Transverse colon (tissue), 4 donors: ENCODE measurements around the gene PXK. TPM values are rescaled to one million over a fixed set of nuclear protein-coding genes. Genes with fewer than 3 reads are reported as not detected.

Source experiments
- DNase-seq: peaks from one replicate; pipeline ENCODE4 v3.0.0-alpha.2; 2019
- H3K27ac ChIP-seq, 4 donors: fragments of 200-600 bp; sonication (generic); 2 replicates each; pipeline ENCODE4 v1.5.1; 2016 to 2018; ENCODE audit warnings: inconsistent platforms in 4 of 4
- H3K27me3 ChIP-seq: fragments of 200-600 bp; sonication (generic); 2 replicates; pipeline ENCODE4 v1.5.1; 2017; ENCODE audit warnings: inconsistent platforms
- H3K36me3 ChIP-seq, 4 donors: fragments of 200-600 bp; sonication (generic); 2 replicates each; pipeline ENCODE4 v1.5.1; 2017 to 2019; ENCODE audit warnings: inconsistent platforms in 4 of 4
- H3K4me1 ChIP-seq, 4 donors: fragments of 200-600 bp; sonication (generic); 2 replicates each; pipeline ENCODE4 v1.5.1; 2017 to 2020; ENCODE audit warnings: inconsistent platforms in 4 of 4
- H3K4me3 ChIP-seq, 4 donors: fragments of 200-600 bp; sonication (generic); 1 replicate in 1 of 4; 2 replicates in 3 of 4; pipeline versions ENCODE4 v1.5.1 to v1.6.1; 2017 to 2019; ENCODE audit warnings: inconsistent platforms in 4 of 4
- H3K9me3 ChIP-seq, 2 donors: fragments of 200-600 bp; sonication (generic); 2 replicates each; pipeline ENCODE4 v1.5.1; 2017 to 2019; ENCODE audit warnings: inconsistent platforms in 2 of 2
- EP300 ChIP-seq: sonication (generic); formaldehyde crosslinking; IDR thresholded peaks from one replicate; pipeline ENCODE4 v1.6.1; 2017; ENCODE audit warnings: antibody characterized with exemption, low read depth
- POLR2A ChIP-seq: fragments of 450-650 bp; IDR thresholded peaks from one replicate; pipeline ENCODE4 v1.6.1; 2016; ENCODE audit warnings: antibody characterized with exemption, mild to moderate bottlenecking, moderate library complexity
- POLR2AphosphoS5 ChIP-seq, 3 donors: sonication (generic); formaldehyde crosslinking; IDR thresholded peaks; one replicate each; pipeline ENCODE4 v1.6.1; 2016; ENCODE audit warnings: antibody characterized with exemption in 3 of 3
- WGBS, 2 donors: methylation state at CpG; one replicate each; pipeline ENCODE4 v1.1.5; 2018; ENCODE audit warnings: low coverage in 1 of 2; 5-methylcytosine and 5-hydroxymethylcytosine counted together
- in situ Hi-C, 4 donors: fragments of 200-750 bp; cut with MboI; loops; one replicate each; pipeline versions ENCODE4 v1.15.0 to v1.15.1; 2017; ENCODE audit warnings: low sequenced_read_pairs in 3 of 4, low pct_ligation_motif_present in 1 of 4, low pct_unique_long_range_greater_than_20kb in 1 of 4
- intact Hi-C: fragments of 100-400 bp; cut with DNase I; formaldehyde crosslinking; loops from one replicate; pipeline ENCODE4 v1.15.1; 2023; ENCODE audit warnings: low total_unique reads
- total RNA-seq, 4 donors: library from RNA; depleted of rRNA; stranded (reverse); fragments of >200 nt; gene quantifications; one replicate each; pipeline ENCODE4 v1.1.0, GENCODE V29; 2016
- TF ChIP-seq, protein P1 (sequence below), 5 experiments: fragments of 200-600 bp in 3 of 5; fragments of 450-650 bp in 2 of 5; sonication (generic) in 3 of 5; IDR thresholded peaks; 1 replicate in 2 of 5; 2 replicates in 3 of 5; pipeline ENCODE4 v1.5.1; 2016 to 2017; ENCODE audit warnings: antibody characterized with exemption in 5 of 5, inconsistent platforms in 3 of 5, mild to moderate bottlenecking in 2 of 5, moderate library complexity in 1 of 5

PXK gene
- total RNA-seq, 4 donors from 2014 or later, result 7.6 to 29.5 (median 16.6) TPM

DNA sequence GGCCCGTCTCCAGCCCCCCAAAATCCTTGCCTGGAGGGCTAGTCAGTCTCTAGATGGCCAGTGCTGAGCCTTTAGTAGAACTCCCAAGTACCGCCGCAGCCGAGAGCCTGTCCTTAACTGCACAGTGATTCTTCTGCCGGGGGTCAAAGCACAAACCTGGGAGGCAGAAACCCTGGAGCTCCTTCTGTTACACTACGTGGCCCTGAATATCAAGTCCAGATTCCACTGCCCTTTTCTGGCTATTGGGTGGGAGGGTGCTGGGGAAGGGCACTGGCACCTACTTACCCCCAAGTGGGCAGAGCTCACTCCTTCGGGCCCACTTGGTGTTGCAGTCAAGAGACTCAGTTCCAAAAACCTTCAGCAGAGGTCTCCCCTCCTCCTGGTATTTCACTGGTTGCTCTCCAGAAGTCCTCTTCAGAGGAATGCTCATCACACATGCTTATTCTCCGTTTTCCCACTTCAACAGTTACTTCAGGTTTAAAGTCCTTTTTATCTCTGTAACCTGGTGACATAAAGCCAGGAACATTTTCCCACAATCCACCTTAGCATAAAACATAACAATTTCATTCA lies 90.1 kb downstream of the PXK start:
- H3K27me3 ChIP-seq, result no peaks in the 10 kb centered on the region
- peaks cover 2 to 21% (median 11%) of the 10 kb centered on the region in 4 donors for H3K4me1 ChIP-seq
- H3K4me3 ChIP-seq, result no peak overlapping the region
- TF ChIP-seq EP300 (no peak), POLR2A (no peak), POLR2AphosphoS5 (IDR thresholded peaks at IDR 0.05) (no peak)
- TF ChIP-seq, protein P1, sequence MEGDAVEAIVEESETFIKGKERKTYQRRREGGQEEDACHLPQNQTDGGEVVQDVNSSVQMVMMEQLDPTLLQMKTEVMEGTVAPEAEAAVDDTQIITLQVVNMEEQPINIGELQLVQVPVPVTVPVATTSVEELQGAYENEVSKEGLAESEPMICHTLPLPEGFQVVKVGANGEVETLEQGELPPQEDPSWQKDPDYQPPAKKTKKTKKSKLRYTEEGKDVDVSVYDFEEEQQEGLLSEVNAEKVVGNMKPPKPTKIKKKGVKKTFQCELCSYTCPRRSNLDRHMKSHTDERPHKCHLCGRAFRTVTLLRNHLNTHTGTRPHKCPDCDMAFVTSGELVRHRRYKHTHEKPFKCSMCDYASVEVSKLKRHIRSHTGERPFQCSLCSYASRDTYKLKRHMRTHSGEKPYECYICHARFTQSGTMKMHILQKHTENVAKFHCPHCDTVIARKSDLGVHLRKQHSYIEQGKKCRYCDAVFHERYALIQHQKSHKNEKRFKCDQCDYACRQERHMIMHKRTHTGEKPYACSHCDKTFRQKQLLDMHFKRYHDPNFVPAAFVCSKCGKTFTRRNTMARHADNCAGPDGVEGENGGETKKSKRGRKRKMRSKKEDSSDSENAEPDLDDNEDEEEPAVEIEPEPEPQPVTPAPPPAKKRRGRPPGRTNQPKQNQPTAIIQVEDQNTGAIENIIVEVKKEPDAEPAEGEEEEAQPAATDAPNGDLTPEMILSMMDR (IDR thresholded peaks at IDR 0.05), result no peak
- no peak for DNase-seq
- 63 to 78% methylated on average over 1 to 8 of the region's 8 CpGs for WGBS, 2 donors
- intact Hi-C loops, result no loop called here
- H3K27ac ChIP-seq, result no peak overlapping the region
- H3K36me3 ChIP-seq, result peaks cover 0 to 24% (median 11%) of the 10 kb centered on the region in 4 donors
- in situ Hi-C loops, result loop anchor here in 1 of 4 donors (25.0 kb wide), 1 partner anchor 236 kb away; no protein-coding TSS in a partner anchor
- H3K9me3 ChIP-seq, result no peaks in the 10 kb centered on the region

DNA sequence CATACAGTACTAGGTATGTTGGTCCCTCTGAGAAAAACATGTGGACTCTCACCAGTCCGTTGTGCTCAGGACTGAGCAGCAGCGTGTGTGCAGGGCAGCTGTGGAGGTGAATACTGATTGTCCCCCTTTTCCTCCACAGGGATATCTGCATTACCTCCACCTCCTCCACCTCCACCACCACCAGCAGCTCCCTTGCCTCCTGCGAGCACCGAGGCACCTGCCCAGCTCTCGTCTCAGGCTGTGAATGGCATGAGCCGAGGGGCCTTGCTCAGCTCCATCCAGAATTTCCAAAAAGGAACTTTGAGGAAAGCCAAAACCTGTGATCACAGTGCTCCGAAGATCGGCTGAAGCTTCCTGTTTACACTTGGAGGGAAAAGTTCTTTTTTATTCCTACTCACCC lies 91.9 kb downstream of the PXK start:
- Histone ChIP-seq H3K27ac (peak overlapping the region in 1 of 4 donors; percentile 3), H3K4me3 (no peak overlapping the region), H3K27me3 (no peaks in the 10 kb centered on the region), H3K9me3 (no peaks in the 10 kb centered on the region), H3K36me3 (peaks cover 0 to 39% (median 20%) of the 10 kb centered on the region in 4 donors), H3K4me1 (peaks cover 0 to 11% (median 5%) of the 10 kb centered on the region in 4 donors)
- 63 to 77% methylated on average over 4 to 8 of the region's 8 CpGs for WGBS, 2 donors
- in situ Hi-C loops (loop anchor here in 1 of 4 donors (25.0 kb wide), 1 partner anchor 237 kb away; no protein-coding TSS in a partner anchor), intact Hi-C loops (no loop called here)
- TF ChIP-seq EP300, result no peak
- TF ChIP-seq, protein P1 (IDR thresholded peaks at IDR 0.05), result no peak
- TF ChIP-seq POLR2AphosphoS5 (IDR thresholded peaks at IDR 0.05), result no peak
- TF ChIP-seq POLR2A, result no peak
- DNase-seq, result no peak

DNA sequence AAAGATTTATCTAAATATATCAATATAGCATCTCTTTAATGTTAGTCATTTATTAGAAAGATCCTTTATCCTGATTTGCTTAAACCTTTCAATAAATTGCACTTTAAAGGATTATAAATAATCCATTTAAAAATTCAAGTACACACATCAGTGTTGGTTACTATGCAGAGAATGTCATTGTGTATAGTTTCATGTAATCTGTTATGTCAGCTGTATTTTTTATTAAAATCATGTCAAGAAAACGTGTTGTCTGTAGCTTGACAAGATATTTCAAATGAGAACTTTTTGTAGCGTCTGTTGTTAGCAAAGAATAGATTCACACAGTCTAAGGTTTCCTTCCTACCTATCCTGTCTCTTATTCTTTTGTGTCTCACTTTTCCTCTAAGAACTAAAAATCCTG lies 93.1 kb downstream of the PXK start:
- intact Hi-C loops (no loop called here), in situ Hi-C loops (no loop called here)
- Histone ChIP-seq H3K4me1 (no peaks in the 10 kb centered on the region), H3K4me3 (no peak overlapping the region), H3K9me3 (no peaks in the 10 kb centered on the region), H3K27ac (no peak overlapping the region), H3K36me3 (peaks cover 0 to 51% (median 25%) of the 10 kb centered on the region in 4 donors), H3K27me3 (no peaks in the 10 kb centered on the region)
- TF ChIP-seq POLR2AphosphoS5 (IDR thresholded peaks at IDR 0.05), result no peak
- no peak for TF ChIP-seq EP300
- no peak for TF ChIP-seq POLR2A
- TF ChIP-seq, protein P1 (IDR thresholded peaks at IDR 0.05), result no peak
- 61 to 77% methylated on average over 2 of the region's 2 CpGs for WGBS, 2 donors
- DNase-seq, result no peak

DNA sequence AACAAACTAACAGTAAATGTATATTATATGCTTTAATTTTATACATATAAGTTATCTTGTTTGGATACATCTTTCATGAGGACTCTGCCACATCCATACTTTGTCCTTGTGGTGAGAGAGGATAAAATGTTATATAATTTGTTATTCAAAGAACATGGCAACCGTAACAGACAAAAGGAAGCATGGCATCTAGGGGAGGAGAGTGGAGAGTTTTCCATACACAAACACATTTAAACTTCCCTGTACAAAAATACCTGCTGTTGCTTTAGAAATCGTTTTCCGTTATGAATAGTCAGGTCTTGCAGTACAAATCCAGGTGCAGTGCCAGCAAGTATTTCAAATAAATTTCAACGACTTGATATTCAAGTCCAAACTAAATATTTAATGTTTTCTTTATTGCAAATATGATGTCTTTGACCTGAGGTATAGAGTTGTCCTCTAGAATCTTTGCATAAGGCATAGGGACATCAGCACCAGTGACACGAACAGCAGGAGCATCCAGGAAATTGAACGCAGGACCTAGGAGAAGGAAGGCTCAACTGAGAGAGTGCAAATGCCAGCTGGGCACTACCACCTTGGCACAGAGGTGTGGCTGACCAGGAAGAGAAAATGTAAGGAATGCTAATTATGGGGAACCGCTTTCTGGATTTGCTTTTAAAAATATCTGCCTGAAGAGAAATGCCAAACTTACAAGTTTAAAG lies 95.1 kb downstream of the PXK start:
- Histone ChIP-seq H3K9me3 (no peaks in the 10 kb centered on the region), H3K36me3 (peaks cover 0 to 64% (median 30%) of the 10 kb centered on the region in 4 donors), H3K27me3 (no peaks in the 10 kb centered on the region), H3K4me3 (no peak overlapping the region), H3K27ac (no peak overlapping the region), H3K4me1 (peaks cover 6 to 11% (median 9%) of the 10 kb centered on the region in 4 donors)
- TF ChIP-seq POLR2A (no peak), POLR2AphosphoS5 (IDR thresholded peaks at IDR 0.05) (no peak), EP300 (no peak)
- TF ChIP-seq, protein P1 (IDR thresholded peaks at IDR 0.05), result no peak
- intact Hi-C loops, result no loop called here
- in situ Hi-C loops, result no loop called here
- DNase-seq, result no peak
- WGBS, 2 donors, result 60 to 69% methylated on average over 6 to 7 of the region's 7 CpGs
